Liver (tissue), 9 donors: Measurements from ENCODE around the gene PNKD. TPM values are rescaled to one million over a fixed set of nuclear protein-coding genes. Genes with fewer than 3 reads are reported as not detected.

Experiments
- DNase-seq: peaks from one replicate; pipeline ENCODE4 v3.0.0-alpha.2; 2017; ENCODE audit warnings: low spot score
- H3K27ac ChIP-seq, 2 donors: one replicate each; pipeline ENCODE4 v1.7.0; 2013; ENCODE audit warnings: inconsistent platforms in 2 of 2, low read length in 2 of 2, control low read depth in 1 of 2, low read depth in 1 of 2, mild to moderate bottlenecking in 1 of 2
- H3K27me3 ChIP-seq, 4 donors: one replicate each; pipeline versions ENCODE4 v1.6.1 to v1.7.0; 2013; ENCODE audit warnings: low read length in 3 of 4, inconsistent platforms in 1 of 4, mild to moderate bottlenecking in 1 of 4, moderate library complexity in 1 of 4; ENCODE audit not compliant: control insufficient read depth in 4 of 4, insufficient read depth in 4 of 4
- H3K36me3 ChIP-seq, 4 donors: one replicate each; pipeline versions ENCODE4 v1.6.1 to v1.7.0; 2013; ENCODE audit warnings: low read length in 3 of 4, mild to moderate bottlenecking in 3 of 4, low read depth in 1 of 4, moderate library complexity in 1 of 4; ENCODE audit not compliant: control insufficient read depth in 4 of 4, insufficient read depth in 3 of 4
- H3K4me1 ChIP-seq, 4 donors: one replicate each; pipeline versions ENCODE4 v1.6.1 to v1.7.0; 2013; ENCODE audit warnings: low read length in 3 of 4, mild to moderate bottlenecking in 3 of 4, moderate library complexity in 1 of 4; ENCODE audit not compliant: control insufficient read depth in 4 of 4, insufficient read depth in 4 of 4
- H3K4me3 ChIP-seq, 3 donors: one replicate each; pipeline versions ENCODE4 v1.6.1 to v1.7.0; 2013; ENCODE audit warnings: low read length in 3 of 3, control low read depth in 1 of 3, low read depth in 1 of 3, mild to moderate bottlenecking in 1 of 3
- H3K9ac ChIP-seq, 2 donors: one replicate each; pipeline ENCODE4 v1.7.0; 2013; ENCODE audit warnings: low read length in 2 of 2, mild to moderate bottlenecking in 2 of 2, moderate library complexity in 2 of 2, control low read depth in 1 of 2, low read depth in 1 of 2
- H3K9me3 ChIP-seq, 4 donors: one replicate each; pipeline versions ENCODE4 v1.6.1 to v1.7.0; 2013; ENCODE audit warnings: low read length in 3 of 4; ENCODE audit not compliant: control insufficient read depth in 4 of 4
- CTCF ChIP-seq: fragments of 150-350 bp; IDR thresholded peaks from 2 replicates; pipeline ENCODE4 v1.5.1; 2017; ENCODE audit warnings: improper control_type of control experiment, low read depth, low read length; ENCODE audit not compliant: missing input control
- EGR1 ChIP-seq, 2 donors: IDR thresholded peaks; 2 replicates each; pipeline ENCODE4 v1.6.1; 2016 to 2018; ENCODE audit warnings: antibody characterized with exemption in 2 of 2, low read depth in 2 of 2
- FOXA2 ChIP-seq: IDR thresholded peaks from 2 replicates; pipeline ENCODE4 v1.6.1; 2016; ENCODE audit warnings: antibody characterized with exemption
- GABPA ChIP-seq, 2 donors: IDR thresholded peaks in 1 of 2; conservative IDR thresholded peaks in 1 of 2; 2 replicates each; pipeline ENCODE4 v1.6.1; 2016; ENCODE audit warnings: antibody characterized with exemption in 2 of 2, mild to moderate bottlenecking in 1 of 2, moderate library complexity in 1 of 2
- HNF4A ChIP-seq, 2 donors: conservative IDR thresholded peaks; 2 replicates each; pipeline ENCODE4 v1.6.1; 2016; ENCODE audit warnings: antibody characterized with exemption in 2 of 2, mild to moderate bottlenecking in 2 of 2
- HNF4G ChIP-seq: IDR thresholded peaks from 2 replicates; pipeline ENCODE4 v1.6.1; 2016; ENCODE audit warnings: antibody characterized with exemption
- JUND ChIP-seq, 2 donors: IDR thresholded peaks; 2 replicates each; pipeline ENCODE4 v1.6.1; 2016; ENCODE audit warnings: antibody characterized with exemption in 2 of 2
- NR2F2 ChIP-seq: IDR thresholded peaks from 2 replicates; pipeline ENCODE4 v1.6.1; 2016; ENCODE audit warnings: antibody characterized with exemption
- RAD21 ChIP-seq, 2 donors: IDR thresholded peaks; 2 replicates each; pipeline ENCODE4 v1.6.1; 2016; ENCODE audit warnings: antibody characterized with exemption in 2 of 2, mild to moderate bottlenecking in 2 of 2
- SP1 ChIP-seq: IDR thresholded peaks from 2 replicates; pipeline ENCODE4 v1.6.1; 2018; ENCODE audit warnings: antibody characterized with exemption, mild to moderate bottlenecking
- TAF1 ChIP-seq: conservative IDR thresholded peaks from 2 replicates; pipeline ENCODE4 v1.6.1; 2016; ENCODE audit warnings: antibody characterized with exemption, mild to moderate bottlenecking
- YY1 ChIP-seq: IDR thresholded peaks from 2 replicates; pipeline ENCODE4 v1.6.1; 2016; ENCODE audit warnings: antibody characterized with exemption, mild to moderate bottlenecking
- WGBS: extraction: QIAGEN DNeasy Blood & Tissue Kit; methylation state at CpG from one replicate; pipeline ENCODE4 v1.1.7; 2013; 5-methylcytosine and 5-hydroxymethylcytosine counted together
- polyA plus RNA-seq, 2 donors: library from polyadenylated mRNA; stranded (reverse) in 1 of 2; unstranded in 1 of 2; fragments of 200-250 nt in 1 of 2; fragments of >200 nt in 1 of 2; fragmentation: Nextera tagmentation in 1 of 2; extraction: Ambion mirVana in 1 of 2; gene quantifications; one replicate each; pipeline versions ENCODE4 v1.2.1 to v1.2.3, GENCODE V29; 2013 to 2015
- total RNA-seq, 2 donors: library from RNA; depleted of rRNA; stranded (reverse); fragments of >200 nt; gene quantifications; one replicate each; pipeline ENCODE4 v1.2.3, GENCODE V29; 2014
- TF ChIP-seq, protein P1 (sequence below): IDR thresholded peaks from 2 replicates; pipeline ENCODE4 v1.6.1; 2016; ENCODE audit warnings: antibody characterized with exemption
- TF ChIP-seq, protein P2 (sequence below): IDR thresholded peaks from 2 replicates; pipeline ENCODE4 v1.6.1; 2016; ENCODE audit warnings: antibody characterized with exemption, mild to moderate bottlenecking
- TF ChIP-seq, protein P3 (sequence below): IDR thresholded peaks from 2 replicates; pipeline ENCODE4 v1.6.1; 2016; ENCODE audit warnings: antibody characterized with exemption
- TF ChIP-seq, protein P4 (sequence below): IDR thresholded peaks from 2 replicates; pipeline ENCODE4 v1.6.1; 2016; ENCODE audit warnings: antibody characterized with exemption
- donor health status: healthy.
- donor health status: healthy.
- donor health status: healthy.
- donor health status: healthy.
- donor health status: healthy.

PNKD gene
- total and polyA plus RNA-seq, 4 donors, result 28.5 to 161 (median 94.9) TPM

- Histone ChIP-seq H3K9me3 (no peaks in the 10 kb centered on the region), H3K36me3 (no peaks in the 10 kb centered on the region), H3K4me3 (no peak overlapping the region), H3K4me1 (peaks cover 0 to 10% (median 4%) of the 10 kb centered on the region in 4 donors), H3K27me3 (no peaks in the 10 kb centered on the region), H3K9ac (no peak overlapping the region), H3K27ac (no peak overlapping the region)
- TF ChIP-seq HNF4A (conservative IDR thresholded peaks at IDR 0.05), result no peak
- TF ChIP-seq GABPA (IDR thresholded peaks at IDR 0.05 in 1 of 2, conservative IDR thresholded peaks at IDR 0.05 in 1 of 2), result no peak
- TF ChIP-seq HNF4G, result no peak
- TF ChIP-seq, protein P1, sequence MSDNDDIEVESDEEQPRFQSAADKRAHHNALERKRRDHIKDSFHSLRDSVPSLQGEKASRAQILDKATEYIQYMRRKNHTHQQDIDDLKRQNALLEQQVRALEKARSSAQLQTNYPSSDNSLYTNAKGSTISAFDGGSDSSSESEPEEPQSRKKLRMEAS, result no peak
- TF ChIP-seq TAF1, result no peak
- no peak for TF ChIP-seq NR2F2
- no peak for TF ChIP-seq RAD21 (IDR thresholded peaks at IDR 0.05)
- TF ChIP-seq EGR1 (IDR thresholded peaks at IDR 0.05; ENCODE audit: low read depth in 2 of 2), result no peak
- TF ChIP-seq JUND (IDR thresholded peaks at IDR 0.05), result no peak
- no peak for TF ChIP-seq SP1
- no peak for TF ChIP-seq CTCF
- 89% methylated on average over 9 of the region's 9 CpGs for WGBS
- no peak for DNase-seq
Observed at GRCh38 chr2:218384975-218385374, 114.7 kb downstream of the PNKD start.

- peak overlapping the region in 2 of 3 donors; percentile 39 to 51 for H3K4me3 ChIP-seq
- H3K4me1 ChIP-seq, result peaks cover 0 to 10% (median 4%) of the 10 kb centered on the region in 4 donors
- WGBS, result 77% methylated on average over 23 of the region's 23 CpGs
- no peaks in the 10 kb centered on the region for H3K36me3 ChIP-seq
- H3K9me3 ChIP-seq, result no peaks in the 10 kb centered on the region
- no peak for DNase-seq
- H3K27me3 ChIP-seq, result no peaks in the 10 kb centered on the region
- H3K27ac ChIP-seq, result peak overlapping the region in 1 of 2 donors; percentile 43
- H3K9ac ChIP-seq, result no peak overlapping the region
- TF ChIP-seq, protein P2, sequence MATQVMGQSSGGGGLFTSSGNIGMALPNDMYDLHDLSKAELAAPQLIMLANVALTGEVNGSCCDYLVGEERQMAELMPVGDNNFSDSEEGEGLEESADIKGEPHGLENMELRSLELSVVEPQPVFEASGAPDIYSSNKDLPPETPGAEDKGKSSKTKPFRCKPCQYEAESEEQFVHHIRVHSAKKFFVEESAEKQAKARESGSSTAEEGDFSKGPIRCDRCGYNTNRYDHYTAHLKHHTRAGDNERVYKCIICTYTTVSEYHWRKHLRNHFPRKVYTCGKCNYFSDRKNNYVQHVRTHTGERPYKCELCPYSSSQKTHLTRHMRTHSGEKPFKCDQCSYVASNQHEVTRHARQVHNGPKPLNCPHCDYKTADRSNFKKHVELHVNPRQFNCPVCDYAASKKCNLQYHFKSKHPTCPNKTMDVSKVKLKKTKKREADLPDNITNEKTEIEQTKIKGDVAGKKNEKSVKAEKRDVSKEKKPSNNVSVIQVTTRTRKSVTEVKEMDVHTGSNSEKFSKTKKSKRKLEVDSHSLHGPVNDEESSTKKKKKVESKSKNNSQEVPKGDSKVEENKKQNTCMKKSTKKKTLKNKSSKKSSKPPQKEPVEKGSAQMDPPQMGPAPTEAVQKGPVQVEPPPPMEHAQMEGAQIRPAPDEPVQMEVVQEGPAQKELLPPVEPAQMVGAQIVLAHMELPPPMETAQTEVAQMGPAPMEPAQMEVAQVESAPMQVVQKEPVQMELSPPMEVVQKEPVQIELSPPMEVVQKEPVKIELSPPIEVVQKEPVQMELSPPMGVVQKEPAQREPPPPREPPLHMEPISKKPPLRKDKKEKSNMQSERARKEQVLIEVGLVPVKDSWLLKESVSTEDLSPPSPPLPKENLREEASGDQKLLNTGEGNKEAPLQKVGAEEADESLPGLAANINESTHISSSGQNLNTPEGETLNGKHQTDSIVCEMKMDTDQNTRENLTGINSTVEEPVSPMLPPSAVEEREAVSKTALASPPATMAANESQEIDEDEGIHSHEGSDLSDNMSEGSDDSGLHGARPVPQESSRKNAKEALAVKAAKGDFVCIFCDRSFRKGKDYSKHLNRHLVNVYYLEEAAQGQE, result no peak
- TF ChIP-seq HNF4A (conservative IDR thresholded peaks at IDR 0.05), result no peak
- TF ChIP-seq, protein P3, sequence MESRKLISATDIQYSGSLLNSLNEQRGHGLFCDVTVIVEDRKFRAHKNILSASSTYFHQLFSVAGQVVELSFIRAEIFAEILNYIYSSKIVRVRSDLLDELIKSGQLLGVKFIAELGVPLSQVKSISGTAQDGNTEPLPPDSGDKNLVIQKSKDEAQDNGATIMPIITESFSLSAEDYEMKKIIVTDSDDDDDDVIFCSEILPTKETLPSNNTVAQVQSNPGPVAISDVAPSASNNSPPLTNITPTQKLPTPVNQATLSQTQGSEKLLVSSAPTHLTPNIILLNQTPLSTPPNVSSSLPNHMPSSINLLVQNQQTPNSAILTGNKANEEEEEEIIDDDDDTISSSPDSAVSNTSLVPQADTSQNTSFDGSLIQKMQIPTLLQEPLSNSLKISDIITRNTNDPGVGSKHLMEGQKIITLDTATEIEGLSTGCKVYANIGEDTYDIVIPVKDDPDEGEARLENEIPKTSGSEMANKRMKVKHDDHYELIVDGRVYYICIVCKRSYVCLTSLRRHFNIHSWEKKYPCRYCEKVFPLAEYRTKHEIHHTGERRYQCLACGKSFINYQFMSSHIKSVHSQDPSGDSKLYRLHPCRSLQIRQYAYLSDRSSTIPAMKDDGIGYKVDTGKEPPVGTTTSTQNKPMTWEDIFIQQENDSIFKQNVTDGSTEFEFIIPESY, result no peak
- TF ChIP-seq SP1, result no peak
- no peak for TF ChIP-seq NR2F2
- TF ChIP-seq GABPA (IDR thresholded peaks at IDR 0.05 in 1 of 2, conservative IDR thresholded peaks at IDR 0.05 in 1 of 2), result no peak
- no peak for TF ChIP-seq FOXA2
- TF ChIP-seq TAF1, result no peak
- TF ChIP-seq RAD21 (IDR thresholded peaks at IDR 0.05), result no peak
- TF ChIP-seq YY1, result no peak
- no peak for TF ChIP-seq JUND (IDR thresholded peaks at IDR 0.05)
- no peak for TF ChIP-seq HNF4G
- TF ChIP-seq, protein P4, sequence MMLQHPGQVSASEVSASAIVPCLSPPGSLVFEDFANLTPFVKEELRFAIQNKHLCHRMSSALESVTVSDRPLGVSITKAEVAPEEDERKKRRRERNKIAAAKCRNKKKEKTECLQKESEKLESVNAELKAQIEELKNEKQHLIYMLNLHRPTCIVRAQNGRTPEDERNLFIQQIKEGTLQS, result no peak
Observed at GRCh38 chr2:218386505-218387368, 116.4 kb downstream of the PNKD start.
